ENCODE measurements around the gene TGFBR2.

- no peak for TF ChIP-seq POLR2AphosphoS5 (IDR thresholded peaks at IDR 0.05)
- TF ChIP-seq, protein P1, sequence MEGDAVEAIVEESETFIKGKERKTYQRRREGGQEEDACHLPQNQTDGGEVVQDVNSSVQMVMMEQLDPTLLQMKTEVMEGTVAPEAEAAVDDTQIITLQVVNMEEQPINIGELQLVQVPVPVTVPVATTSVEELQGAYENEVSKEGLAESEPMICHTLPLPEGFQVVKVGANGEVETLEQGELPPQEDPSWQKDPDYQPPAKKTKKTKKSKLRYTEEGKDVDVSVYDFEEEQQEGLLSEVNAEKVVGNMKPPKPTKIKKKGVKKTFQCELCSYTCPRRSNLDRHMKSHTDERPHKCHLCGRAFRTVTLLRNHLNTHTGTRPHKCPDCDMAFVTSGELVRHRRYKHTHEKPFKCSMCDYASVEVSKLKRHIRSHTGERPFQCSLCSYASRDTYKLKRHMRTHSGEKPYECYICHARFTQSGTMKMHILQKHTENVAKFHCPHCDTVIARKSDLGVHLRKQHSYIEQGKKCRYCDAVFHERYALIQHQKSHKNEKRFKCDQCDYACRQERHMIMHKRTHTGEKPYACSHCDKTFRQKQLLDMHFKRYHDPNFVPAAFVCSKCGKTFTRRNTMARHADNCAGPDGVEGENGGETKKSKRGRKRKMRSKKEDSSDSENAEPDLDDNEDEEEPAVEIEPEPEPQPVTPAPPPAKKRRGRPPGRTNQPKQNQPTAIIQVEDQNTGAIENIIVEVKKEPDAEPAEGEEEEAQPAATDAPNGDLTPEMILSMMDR (IDR thresholded peaks at IDR 0.05) = no peak
These were observed 35.2 kb downstream of the TGFBR2 start for GRCh38 chr3:30641416-30642251.
